Hematopoietic multipotent progenitor cell treated with erythropoietin and hydrocortisone succinate and interleukin-3 and kit ligand, for 15 days (in vitro differentiated cells): ENCODE results near the gene CLTA.

Source experiments
- DNase-seq: peaks from one replicate; pipeline ENCODE4 v3.0.0-alpha.2; 2015; ENCODE audit warnings: low spot score

CLTA gene

GRCh38 chr9:36247356-36247755 lies 56.6 kb downstream of the CLTA start:
- DNase-seq: no peak

DNA sequence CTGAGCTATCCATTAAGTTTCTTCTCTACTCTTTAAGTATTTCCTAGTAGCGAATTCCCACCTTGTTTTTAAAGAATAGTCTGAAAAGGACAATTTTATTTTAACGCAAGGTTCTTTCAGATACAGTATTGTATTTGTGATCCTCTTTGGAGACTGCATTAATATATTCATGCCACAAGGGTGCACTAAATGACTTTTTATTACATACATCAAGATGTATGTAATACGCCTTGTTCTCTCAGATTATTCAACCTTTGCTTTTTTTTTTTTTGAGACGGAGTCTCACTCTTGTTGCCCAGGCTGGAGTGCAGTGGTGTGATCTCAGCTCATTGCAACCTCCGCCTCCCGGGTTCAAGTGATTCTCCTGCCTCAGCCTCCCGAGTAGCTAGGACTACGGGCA lies 57.3 kb downstream of the CLTA start:
- peak; percentile 68 for DNase-seq

DNA sequence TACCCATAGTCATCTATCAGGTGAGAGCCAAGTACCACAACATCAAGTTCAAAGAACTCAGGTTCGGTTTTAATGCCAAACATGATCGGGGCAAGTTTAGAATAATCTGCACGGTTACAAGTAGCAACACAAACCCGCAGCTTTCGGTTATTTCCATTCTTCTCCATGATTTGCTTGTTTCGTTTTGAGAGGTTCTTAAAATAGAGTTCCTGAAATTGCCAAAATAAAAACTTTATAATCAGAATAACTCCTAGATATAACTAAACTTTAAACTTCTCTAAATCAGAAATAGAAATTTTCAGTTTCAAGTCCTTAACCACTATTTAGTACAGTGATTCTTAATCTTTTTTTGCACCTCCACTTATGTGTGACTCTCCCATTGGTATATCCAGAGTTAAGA lies 58.5 kb downstream of the CLTA start:
- DNase-seq: no peak

- DNase-seq: no peak
These were observed 59.4 kb downstream of the CLTA start for GRCh38 chr9:36250079-36250478.

GRCh38 chr9:36251428-36251827 lies 60.7 kb downstream of the CLTA start:
- no peak for DNase-seq

DNA sequence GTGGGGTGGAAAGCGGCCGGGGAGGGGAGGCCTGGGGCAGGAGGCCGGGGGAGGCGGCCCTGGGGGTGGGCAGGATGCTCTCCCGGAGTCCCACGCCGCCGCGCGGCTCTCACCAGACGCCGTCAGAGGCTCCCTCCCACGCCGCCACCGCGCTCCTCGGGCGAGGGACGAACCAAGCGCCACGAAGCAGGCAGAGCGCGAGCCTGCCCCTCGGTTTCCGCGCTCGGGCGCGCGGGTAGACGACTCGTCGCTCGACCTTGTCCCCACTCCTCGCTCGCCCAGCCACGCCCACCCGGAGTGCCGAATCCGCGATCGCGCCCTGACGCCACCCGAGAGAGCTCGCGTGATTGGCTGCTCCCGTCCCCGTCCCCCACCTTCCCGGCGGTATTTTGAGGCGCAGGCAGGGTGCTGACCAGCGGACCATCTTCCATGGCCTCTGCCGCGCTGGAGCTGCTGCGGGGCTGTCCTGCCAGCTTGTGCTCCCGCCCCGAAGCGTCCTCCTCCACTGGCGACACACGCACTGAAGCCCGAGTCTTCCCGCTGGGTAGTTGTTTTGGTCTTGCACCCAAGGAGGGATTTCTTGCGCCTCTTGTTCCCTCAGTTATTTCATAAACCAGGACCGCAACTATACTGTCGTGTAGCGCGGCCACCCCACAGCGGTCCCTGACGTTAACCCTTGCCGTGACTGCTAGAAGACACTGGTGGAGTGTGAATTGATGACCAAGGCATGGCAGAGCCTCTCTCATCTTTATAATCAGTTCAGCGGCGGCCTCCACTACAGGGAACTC lies 67.7 kb downstream of the CLTA start, which contains the start of gene GNE:
Gene GNE (minus strand): TSS at position 241 of the 788 bp plus-strand sequence. CDS start 9,093 bp downstream, outside the sequence.
- peak; percentile 92 for DNase-seq

DNA sequence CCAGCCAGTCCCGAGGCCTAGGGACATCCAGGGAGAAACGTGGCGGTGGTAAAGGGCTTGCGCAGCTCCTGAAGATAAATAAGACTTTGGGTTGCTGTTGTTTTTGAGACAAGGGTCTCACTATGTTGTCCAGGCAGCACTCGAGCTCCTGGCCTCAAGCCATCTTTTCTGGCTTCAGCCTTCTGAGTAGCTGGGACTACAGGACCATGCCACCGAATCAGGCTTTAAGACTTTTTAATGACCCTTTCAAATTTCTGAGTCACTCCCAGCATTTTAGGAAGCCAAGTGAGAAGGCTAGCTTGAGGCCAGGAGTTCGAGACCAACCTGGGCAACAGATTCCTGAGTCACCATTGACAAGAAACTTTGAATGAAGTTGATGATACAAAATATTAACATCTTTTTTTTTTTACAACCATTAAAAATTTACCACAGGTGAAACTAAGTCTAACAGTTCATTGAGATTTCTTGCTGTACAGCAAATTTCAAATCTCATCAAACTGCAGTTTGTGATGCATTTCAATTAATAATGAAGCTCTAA lies 68.3 kb downstream of the CLTA start:
- DNase-seq: no peak
